Adrenal gland (tissue), 12 donors: ENCODE data around the gene ARHGEF25. TPM values are rescaled to one million over a fixed set of nuclear protein-coding genes. Genes with fewer than 3 reads are reported as not detected.

Experiments used
- polyA plus RNA-seq, 3 donors: library from polyadenylated mRNA; stranded (reverse); fragments of 200-250 nt in 2 of 3; fragments of 350-450 nt in 1 of 3; fragmentation: Illumina TruSeq in 1 of 3; extraction: RNeasy Lipid Tissue Mini Kit (QIAGEN cat#74804) in 1 of 3; gene quantifications; one replicate each; pipeline ENCODE4 v1.2.3, GENCODE V29; 2013 to 2014
- total RNA-seq, 9 donors: library from RNA; depleted of rRNA in 4 of 9; stranded (reverse); fragments of >200 nt in 4 of 9; fragments of 120-200 nt in 1 of 9; fragmentation: NEBNext Ultra II Directional in 1 of 9; extraction: Animal tissue kit (Norgen Biotek cat#: 25700) in 1 of 9; gene quantifications; one replicate each; pipeline versions ENCODE4 v1.1.0 to v1.2.4, GENCODE V29; 2013 to 2023
- donor health status: healthy with polysubstance abuse.
- donor health status: Bipolar disorder and iron deficiency.
- donor health status: DM: yes; HTN: yes; CAD: no.
- donor health status: DM: no; HTN: no; CAD: no.
- donor health status: DM: no; HTN: no; CAD: no.
- donor health status: DM: yes; HTN: yes; CAD: no.

ARHGEF25 gene
- total and polyA plus RNA-seq, 12 donors = 4.9 to 86.4 (median 9.9) TPM

Other genes with a start within 250 kb of the ARHGEF25 start
- gene R3HDM2, start 180.4 kb upstream of the ARHGEF25 start, total RNA-seq = 10 to 100 TPM; 25.3 to 91.9 (median 50.1) TPM
- 10 to 100 TPM; 21.9 to 33.8 (median 32.4) TPM for gene R3HDM2, start 180.4 kb upstream of the ARHGEF25 start, polyA plus RNA-seq
- not detected for gene INHBC, start 176.7 kb upstream of the ARHGEF25 start, total RNA-seq
- gene INHBC, start 176.7 kb upstream of the ARHGEF25 start, polyA plus RNA-seq = not detected
- under 1 TPM in 1 of 9 donors, not detected in 8; 0.11 TPM for gene INHBE, start 156.1 kb upstream of the ARHGEF25 start, total RNA-seq
- gene INHBE, start 156.1 kb upstream of the ARHGEF25 start, polyA plus RNA-seq = not detected
- gene GLI1, start 151.7 kb upstream of the ARHGEF25 start, total RNA-seq = 1 to 10 TPM in 5 of 9 donors, under 1 TPM in 4; 0.30 to 2.8 (median 1.0) TPM
- 1 to 10 TPM in 2 of 3 donors, under 1 TPM in 1; 0.44 to 7.2 (median 4.4) TPM for gene GLI1, start 151.7 kb upstream of the ARHGEF25 start, polyA plus RNA-seq
- gene ARHGAP9, start 131.6 kb upstream of the ARHGEF25 start, total RNA-seq = 10 to 100 TPM in 7 of 9 donors, 1 to 10 TPM in 2; 1.3 to 39.4 (median 14.2) TPM
- 10 to 100 TPM in 2 of 3 donors, 1 to 10 TPM in 1; 4.1 to 46.4 (median 19.4) TPM for gene ARHGAP9, start 131.6 kb upstream of the ARHGEF25 start, polyA plus RNA-seq
- 100 to 1,000 TPM in 5 of 9 donors, 10 to 100 TPM in 4; 38.3 to 182 (median 126) TPM for gene MARS1, start 123.4 kb upstream of the ARHGEF25 start, total RNA-seq
- gene MARS1, start 123.4 kb upstream of the ARHGEF25 start, polyA plus RNA-seq = 100 to 1,000 TPM; 114 to 210 (median 143) TPM
- 10 to 100 TPM in 8 of 9 donors, 1 to 10 TPM in 1; 7.7 to 65.1 (median 31.1) TPM for gene DDIT3, start 90.9 kb upstream of the ARHGEF25 start, total RNA-seq
- 10 to 100 TPM; 72.8 to 98.4 (median 72.9) TPM for gene DDIT3, start 90.9 kb upstream of the ARHGEF25 start, polyA plus RNA-seq
- gene MBD6, start 88.6 kb upstream of the ARHGEF25 start, total RNA-seq = 100 to 1,000 TPM in 2 of 9 donors, 10 to 100 TPM in 7; 10.5 to 128 (median 32.6) TPM
- 100 to 1,000 TPM in 1 of 3 donors, 10 to 100 TPM in 2; 21.7 to 167 (median 91.4) TPM for gene MBD6, start 88.6 kb upstream of the ARHGEF25 start, polyA plus RNA-seq
- gene DCTN2, start 64.2 kb upstream of the ARHGEF25 start, total RNA-seq = 100 to 1,000 TPM; 114 to 202 (median 137) TPM
- 100 to 1,000 TPM in 2 of 3 donors, 10 to 100 TPM in 1; 81.2 to 238 (median 101) TPM for gene DCTN2, start 64.2 kb upstream of the ARHGEF25 start, polyA plus RNA-seq
- gene KIF5A, start 61.4 kb upstream of the ARHGEF25 start, total RNA-seq = 1 to 10 TPM in 4 of 9 donors, under 1 TPM in 4, not detected in 1; 0.32 to 7.6 (median 1.3) TPM
- gene KIF5A, start 61.4 kb upstream of the ARHGEF25 start, polyA plus RNA-seq = 1 to 10 TPM; 1.9 to 7.4 (median 5.6) TPM
- gene PIP4K2C, start 20.2 kb upstream of the ARHGEF25 start, total RNA-seq = 10 to 100 TPM; 19.5 to 75.9 (median 28.8) TPM
- gene PIP4K2C, start 20.2 kb upstream of the ARHGEF25 start, polyA plus RNA-seq = 10 to 100 TPM in 1 of 3 donors, 1 to 10 TPM in 2; 8.1 to 31.5 (median 8.6) TPM
- 10 to 100 TPM; 21.4 to 59.7 (median 46.0) TPM for gene DTX3, start 6.6 kb upstream of the ARHGEF25 start, total RNA-seq
- 100 to 1,000 TPM in 1 of 3 donors, 10 to 100 TPM in 2; 20.4 to 136 (median 98.9) TPM for gene DTX3, start 6.6 kb upstream of the ARHGEF25 start, polyA plus RNA-seq
- gene B4GALNT1, start 21.8 kb downstream of the ARHGEF25 start, total RNA-seq = 1 to 10 TPM in 5 of 9 donors, under 1 TPM in 4; 0.17 to 7.4 (median 1.1) TPM
- 1 to 10 TPM; 1.0 to 1.3 (median 1.3) TPM for gene B4GALNT1, start 21.8 kb downstream of the ARHGEF25 start, polyA plus RNA-seq
- 100 to 1,000 TPM; 157 to 428 (median 293) TPM for gene OS9, start 82.7 kb downstream of the ARHGEF25 start, total RNA-seq
- gene OS9, start 82.7 kb downstream of the ARHGEF25 start, polyA plus RNA-seq = 100 to 1,000 TPM; 155 to 282 (median 234) TPM
- 1 to 10 TPM in 7 of 9 donors, under 1 TPM in 2; 0.50 to 4.0 (median 1.8) TPM for gene AGAP2, start 127.3 kb downstream of the ARHGEF25 start, total RNA-seq
- 1 to 10 TPM; 1.9 to 8.1 (median 2.6) TPM for gene AGAP2, start 127.3 kb downstream of the ARHGEF25 start, polyA plus RNA-seq
- gene TSPAN31, start 133.6 kb downstream of the ARHGEF25 start, total RNA-seq = 100 to 1,000 TPM in 1 of 9 donors, 10 to 100 TPM in 8; 44.2 to 115 (median 58.1) TPM
- gene TSPAN31, start 133.6 kb downstream of the ARHGEF25 start, polyA plus RNA-seq = 10 to 100 TPM; 25.3 to 50.7 (median 45.1) TPM
- 100 to 1,000 TPM in 8 of 9 donors, 10 to 100 TPM in 1; 90.9 to 197 (median 145) TPM for gene CDK4, start 140.9 kb downstream of the ARHGEF25 start, total RNA-seq
- gene CDK4, start 140.9 kb downstream of the ARHGEF25 start, polyA plus RNA-seq = 10 to 100 TPM; 46.8 to 78.8 (median 66.1) TPM
- 10 to 100 TPM in 7 of 9 donors, 1 to 10 TPM in 2; 6.7 to 23.4 (median 16.5) TPM for gene MARCHF9, start 143.7 kb downstream of the ARHGEF25 start, total RNA-seq
- gene MARCHF9, start 143.7 kb downstream of the ARHGEF25 start, polyA plus RNA-seq = 10 to 100 TPM in 2 of 3 donors, 1 to 10 TPM in 1; 9.5 to 45.1 (median 44.0) TPM
- gene CYP27B1, start 155.6 kb downstream of the ARHGEF25 start, total RNA-seq = 10 to 100 TPM in 1 of 9 donors, 1 to 10 TPM in 7, under 1 TPM in 1; 0.48 to 10.4 (median 2.8) TPM
- 1 to 10 TPM; 2.5 to 3.8 (median 3.5) TPM for gene CYP27B1, start 155.6 kb downstream of the ARHGEF25 start, polyA plus RNA-seq
- gene METTL1, start 160.7 kb downstream of the ARHGEF25 start, total RNA-seq = 10 to 100 TPM in 8 of 9 donors, 1 to 10 TPM in 1; 4.7 to 56.8 (median 22.6) TPM
- gene METTL1, start 160.7 kb downstream of the ARHGEF25 start, polyA plus RNA-seq = 10 to 100 TPM; 53.4 to 87.8 (median 62.6) TPM
- gene EEF1AKMT3, start 161.2 kb downstream of the ARHGEF25 start, total RNA-seq = 10 to 100 TPM in 5 of 9 donors, 1 to 10 TPM in 4; 4.3 to 35.9 (median 11.8) TPM
- gene EEF1AKMT3, start 161.2 kb downstream of the ARHGEF25 start, polyA plus RNA-seq = 1 to 10 TPM; 2.4 to 9.9 (median 3.4) TPM
- gene TSFM, start 171.4 kb downstream of the ARHGEF25 start, total RNA-seq = 100 to 1,000 TPM in 2 of 9 donors, 10 to 100 TPM in 7; 40.4 to 107 (median 70.4) TPM
- 10 to 100 TPM; 31.5 to 82.6 (median 62.5) TPM for gene TSFM, start 171.4 kb downstream of the ARHGEF25 start, polyA plus RNA-seq
- gene AVIL, start 207.3 kb downstream of the ARHGEF25 start, total RNA-seq = 10 to 100 TPM in 1 of 9 donors, 1 to 10 TPM in 8; 1.5 to 10.3 (median 4.5) TPM
- 10 to 100 TPM in 2 of 3 donors, 1 to 10 TPM in 1; 5.0 to 32.6 (median 27.9) TPM for gene AVIL, start 207.3 kb downstream of the ARHGEF25 start, polyA plus RNA-seq
- gene CTDSP2, start 235.3 kb downstream of the ARHGEF25 start, total RNA-seq = 100 to 1,000 TPM in 7 of 9 donors, 10 to 100 TPM in 2; 89.2 to 275 (median 250) TPM
- gene CTDSP2, start 235.3 kb downstream of the ARHGEF25 start, polyA plus RNA-seq = 10 to 100 TPM; 42.9 to 89.6 (median 51.3) TPM